GM12878 (cell line): Measurements from ENCODE around the gene KCNMB2. TPM values are rescaled to one million over a fixed set of nuclear protein-coding genes. Genes with fewer than 3 reads are reported as not detected.

Source experiments
- ATAC-seq: fragments of 200-7000 bp; cut with Tn5 transposase; 3 replicates; pipeline ENCODE4 v1.9.1; 2020; ENCODE audit warnings: mild to moderate bottlenecking, moderate library complexity
- BruUV-seq: library from RNA; stranded (reverse); fragments of 400-500 nt; replicated peaks from 2 replicates; lab custom pipeline; 2021; lab: Mats Ljungman, UMichigan
- CTCF ChIA-PET: fragments of 300-600 bp; sonication (Branson Sonifier 250); formaldehyde crosslinking; extraction: SDS; loops from one replicate; lab custom pipeline; 2021; ENCODE audit warnings: inconsistent platforms; lab: Yijun Ruan, JAX
- POLR2A ChIA-PET: fragments of 350-600 bp; formaldehyde crosslinking; extraction: SDS; loops from one replicate; lab custom pipeline; 2021; ENCODE audit warnings: inconsistent platforms; lab: Charles Lee
- RAD21 ChIA-PET: fragments of 300-600 bp; sonication (Branson Sonifier 250); formaldehyde crosslinking; loops from one replicate; lab custom pipeline; 2023; ENCODE audit warnings: antibody characterized with exemption; ENCODE audit not compliant: unreplicated experiment; lab: Charles Lee
- SMC1A ChIA-PET: fragments of 300-600 bp; sonication (Branson Sonifier 250); formaldehyde crosslinking; loops from one replicate; lab custom pipeline; 2023; ENCODE audit not compliant: unreplicated experiment, uncharacterized antibody; lab: Charles Lee
- DNase-seq: peaks from one replicate; pipeline ENCODE4 v3.0.0-alpha.2; 2011; ENCODE audit warnings: low read depth, low spot score
- FAIRE-seq: peaks from 3 replicates; lab custom pipeline; 2011; peaks lifted over from hg19 to GRCh38; lab: Jason Lieb, UNC
- H2AFZ ChIP-seq: 2 replicates; pipeline ENCODE4 v1.6.0; 2011; ENCODE audit warnings: low read depth, low read length, control low read depth; ENCODE audit not compliant: control insufficient read depth
- H3K27ac ChIP-seq: 2 replicates; pipeline ENCODE4 v1.5.1; 2011; ENCODE audit warnings: control low read depth; ENCODE audit not compliant: control insufficient read depth, insufficient read depth
- H3K27me3 ChIP-seq, 2 experiments: replicated peaks in 1 of 2; 2 replicates each; pipeline versions ENCODE4 v1.6.0 to v1.6.1; 2011; ENCODE audit warnings: low read length in 1 of 2; ENCODE audit not compliant: control insufficient read depth in 2 of 2, insufficient read depth in 2 of 2
- H3K36me3 ChIP-seq, 2 experiments: 2 replicates each; pipeline ENCODE4 v1.5.1; 2011; ENCODE audit warnings: low read length in 1 of 2; ENCODE audit not compliant: control insufficient read depth in 2 of 2, insufficient read depth in 2 of 2
- H3K4me1 ChIP-seq: 2 replicates; pipeline ENCODE4 v1.6.1; 2011; ENCODE audit warnings: mild to moderate bottlenecking, low read length, moderate library complexity, mixed read lengths; ENCODE audit not compliant: control insufficient read depth, insufficient read depth
- H3K4me2 ChIP-seq: 2 replicates; pipeline ENCODE4 v1.6.0; 2011; ENCODE audit warnings: control low read depth; ENCODE audit not compliant: control insufficient read depth, insufficient read depth
- H3K4me3 ChIP-seq: fragments of 200-600 bp; sonication (generic); 2 replicates; pipeline ENCODE4 v1.5.1; 2016
- H3K79me2 ChIP-seq: 2 replicates; pipeline ENCODE4 v1.6.0; 2011; ENCODE audit warnings: low read length; ENCODE audit not compliant: control insufficient read depth, insufficient read depth
- H3K9ac ChIP-seq: 2 replicates; pipeline ENCODE4 v1.8.0; 2011; ENCODE audit warnings: low read length, control low read depth, mixed read lengths; ENCODE audit not compliant: control insufficient read depth, insufficient read depth
- H3K9me3 ChIP-seq: replicated peaks from 3 replicates; pipeline ENCODE4 v1.5.1; 2011; ENCODE audit warnings: mild to moderate bottlenecking, low read length; ENCODE audit not compliant: control insufficient read depth, insufficient read depth
- H4K20me1 ChIP-seq: 2 replicates; pipeline ENCODE4 v1.6.0; 2011; ENCODE audit not compliant: control insufficient read depth, insufficient read depth
- ATF7 ChIP-seq: fragments of 450-650 bp; IDR thresholded peaks from 2 replicates; pipeline ENCODE4 v1.6.1; 2016; ENCODE audit warnings: low read depth, mild to moderate bottlenecking
- ETV6 ChIP-seq, 2 experiments: fragments of 450-650 bp in 1 of 2; IDR thresholded peaks in 1 of 2; conservative IDR thresholded peaks in 1 of 2; 2 replicates each; pipeline ENCODE4 v1.6.1; 2014; ENCODE audit warnings: antibody characterized with exemption in 1 of 2, borderline replicate concordance in 1 of 2, low read depth in 1 of 2, mild to moderate bottlenecking in 1 of 2, moderate library complexity in 1 of 2
- KDM1A ChIP-seq: fragments of 200-600 bp; sonication (generic); IDR thresholded peaks from 2 replicates; pipeline ENCODE4 v1.6.1; 2016; ENCODE audit warnings: borderline replicate concordance
- NR2F1 ChIP-seq: fragments of 450-650 bp; conservative IDR thresholded peaks from 2 replicates; pipeline ENCODE4 v1.6.1; 2017; ENCODE audit warnings: mild to moderate bottlenecking
- RCOR1 ChIP-seq: conservative IDR thresholded peaks from 2 replicates; pipeline ENCODE4 v1.6.1; 2012; ENCODE audit warnings: low read depth, low read length, improper control_type of control experiment
- ZNF384 ChIP-seq: IDR thresholded peaks from 2 replicates; pipeline ENCODE4 v1.6.1; 2012; ENCODE audit warnings: low read depth, mild to moderate bottlenecking, low read length, improper control_type of control experiment, borderline replicate concordance
- WGBS: methylation state at CpG from one replicate; pipeline ENCODE4 v1.1.6; 2016; ENCODE audit warnings: low lambda C conversion rate; ENCODE audit not compliant: insufficient replicate concordance, insufficient coverage; ENCODE audit errors: missing lambda C conversion rate; 5-methylcytosine and 5-hydroxymethylcytosine counted together
- in situ Hi-C: fragments of 300-500 bp; cut with MboI; formaldehyde crosslinking; loops from 9 replicates; pipeline ENCODE4 v1.14.3; 2018; ENCODE audit warnings: mixed read lengths
- intact Hi-C: fragments of 100-400 bp; cut with micrococcal nuclease; formaldehyde crosslinking; loops from one replicate; pipeline ENCODE4 v1.14.2; 2022; ENCODE audit not compliant: unreplicated experiment
- polyA plus RNA-seq, 11 experiments: library from polyadenylated mRNA; depleted of rRNA in 4 of 11; unstranded in 6 of 11; stranded (reverse) in 5 of 11; fragments of >200 nt; fragmentation: Nextera tagmentation in 4 of 11; fragmentation: Illumina TruSeq in 1 of 11; extraction: Ambion mirVana in 4 of 11; extraction: Trizol in 1 of 11; gene quantifications; 1 replicate in 1 of 11; 2 replicates in 10 of 11; pipeline versions ENCODE4 v1.2.1 to v1.2.3, GENCODE V29; 2011 to 2016; ENCODE audit warnings: inconsistent platforms in 2 of 11, missing spikeins in 2 of 11, low read depth in 1 of 11
- total RNA-seq, 4 experiments: library from RNA; depleted of rRNA in 3 of 4; stranded (reverse); fragments of >200 nt in 3 of 4; fragmentation: Illumina TruSeq in 1 of 4; extraction: Trizol in 1 of 4; gene quantifications; 2 replicates each; pipeline versions ENCODE4 v1.2.1 to v1.2.3, GENCODE V29; 2013 to 2021

The KCNMB2 gene
- total and polyA plus RNA-seq, 10 of the 15 experiments (the other 5 are each of a cell fraction or from before 2014, with no cell fraction given) = 0.22 to 18.8 (median 11.0) TPM

DNA sequence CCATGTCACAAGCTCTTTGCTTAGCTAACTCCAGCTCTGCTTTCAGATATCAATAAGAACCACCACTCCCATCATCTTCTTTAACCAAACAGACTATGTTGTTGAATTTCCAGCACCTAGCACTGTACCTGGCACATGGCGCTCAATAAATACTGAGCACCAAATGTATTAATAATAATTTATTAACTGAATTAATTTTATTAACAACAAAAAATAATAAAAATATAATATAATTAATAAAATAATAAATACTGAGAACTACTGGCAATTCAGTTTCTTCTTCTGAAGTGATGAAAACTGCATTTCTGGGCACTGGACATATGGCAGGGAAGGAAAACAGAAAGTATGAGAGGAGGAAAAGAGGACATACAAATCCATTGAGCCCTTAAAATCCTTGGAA, 271.5 kb downstream of the KCNMB2 start:
- Histone ChIP-seq H3K27ac (no peak overlapping the region), H3K36me3 (no peaks in the 10 kb centered on the region), H3K27me3 (no peaks in the 10 kb centered on the region), H3K4me2 (no peak overlapping the region), H3K79me2 (no peaks in the 10 kb centered on the region), H3K4me1 (no peaks in the 10 kb centered on the region), H3K4me3 (no peak overlapping the region), H2AFZ (no peak overlapping the region), H3K9me3 (no peaks in the 10 kb centered on the region), H4K20me1 (no peaks in the 10 kb centered on the region), H3K9ac (no peak overlapping the region)
- ChIA-PET POLR2A (no interaction called here), SMC1A (interaction anchor here (0.6 to 0.9 kb wide), 2 partner anchors 37 to 374 kb away, joined by 3 read pairs; no protein-coding TSS in a partner anchor), CTCF (no interaction called here), RAD21 (no interaction called here)
- WGBS = 97% methylated on average over 1 of the region's 1 CpG
- TF ChIP-seq ZNF384 (no peak), KDM1A (no peak), NR2F1 (no peak)
- no peak for FAIRE-seq
- no peak for DNase-seq
- ATAC-seq = no peak
- no TSS peak for BruUV-seq
- intact Hi-C loops (no loop called here), in situ Hi-C loops (no loop called here)

DNA sequence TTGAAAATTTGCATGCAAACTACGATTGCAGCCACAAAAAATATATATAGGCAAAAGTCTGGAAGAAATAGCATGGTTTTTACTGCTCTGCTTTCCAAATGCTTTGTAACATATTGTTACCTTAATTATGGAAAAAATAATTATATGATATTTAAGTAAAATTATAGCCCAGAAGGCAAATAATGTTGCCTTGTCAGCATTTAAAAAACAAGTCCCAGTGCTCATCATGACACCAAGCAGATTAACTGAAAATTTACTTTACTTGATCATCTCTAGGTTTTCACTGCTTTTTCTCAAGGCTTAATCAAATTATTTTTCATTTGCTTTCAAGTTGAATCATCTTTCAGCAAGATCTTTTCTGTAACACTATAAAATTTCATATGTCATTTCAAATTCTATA, 272.5 kb downstream of the KCNMB2 start:
- no peaks in the 10 kb centered on the region for H3K9me3 ChIP-seq
- ATAC-seq = no peak
- intact Hi-C loops (no loop called here), in situ Hi-C loops (no loop called here)
- no peaks in the 10 kb centered on the region for H3K36me3 ChIP-seq
- ChIA-PET SMC1A (interaction anchor here (1.9 kb wide), 1 partner anchor 14 kb away, joined by 4 read pairs; no protein-coding TSS in a partner anchor), POLR2A (no interaction called here), CTCF (no interaction called here), RAD21 (no interaction called here)
- H3K4me3 ChIP-seq = no peak overlapping the region
- no peaks in the 10 kb centered on the region for H3K4me1 ChIP-seq
- no peak overlapping the region for H2AFZ ChIP-seq
- no peaks in the 10 kb centered on the region for H4K20me1 ChIP-seq
- H3K4me2 ChIP-seq = no peak overlapping the region
- no peaks in the 10 kb centered on the region for H3K79me2 ChIP-seq
- TF ChIP-seq KDM1A (no peak), ETV6 (conservative IDR thresholded peaks at IDR 0.05 in 1 of 2, IDR thresholded peaks at IDR 0.05 in 1 of 2; ENCODE audit: borderline replicate concordance in 1 of 2, low read depth in 1 of 2) (no peak), RCOR1 (no peak), NR2F1 (no peak), ATF7 (no peak)
- WGBS = 4% methylated on average over 1 of the region's 1 CpG
- H3K9ac ChIP-seq = no peak overlapping the region
- FAIRE-seq = no peak
- no peak overlapping the region for H3K27ac ChIP-seq
- BruUV-seq = no TSS peak
- DNase-seq = no peak
- H3K27me3 ChIP-seq = no peaks in the 10 kb centered on the region
